GM12878 (cell line): Measurements from ENCODE around the gene SEC62. TPM values are rescaled to one million over a fixed set of nuclear protein-coding genes. Genes with fewer than 3 reads are reported as not detected.

Experiments used
- ATAC-seq: fragments of 200-7000 bp; cut with Tn5 transposase; 3 replicates; pipeline ENCODE4 v1.9.1; 2020; ENCODE audit warnings: mild to moderate bottlenecking, moderate library complexity
- BruUV-seq: library from RNA; stranded (reverse); fragments of 400-500 nt; replicated peaks from 2 replicates; lab custom pipeline; 2021; lab: Mats Ljungman, UMichigan
- CTCF ChIA-PET: fragments of 300-600 bp; sonication (Branson Sonifier 250); formaldehyde crosslinking; extraction: SDS; loops from one replicate; lab custom pipeline; 2021; ENCODE audit warnings: inconsistent platforms; lab: Yijun Ruan, JAX
- POLR2A ChIA-PET: fragments of 350-600 bp; formaldehyde crosslinking; extraction: SDS; loops from one replicate; lab custom pipeline; 2021; ENCODE audit warnings: inconsistent platforms; lab: Charles Lee
- RAD21 ChIA-PET: fragments of 300-600 bp; sonication (Branson Sonifier 250); formaldehyde crosslinking; loops from one replicate; lab custom pipeline; 2023; ENCODE audit warnings: antibody characterized with exemption; ENCODE audit not compliant: unreplicated experiment; lab: Charles Lee
- SMC1A ChIA-PET: fragments of 300-600 bp; sonication (Branson Sonifier 250); formaldehyde crosslinking; loops from one replicate; lab custom pipeline; 2023; ENCODE audit not compliant: unreplicated experiment, uncharacterized antibody; lab: Charles Lee
- DNase-seq: peaks from one replicate; pipeline ENCODE4 v3.0.0-alpha.2; 2011; ENCODE audit warnings: low read depth, low spot score
- FAIRE-seq: peaks from 3 replicates; lab custom pipeline; 2011; peaks lifted over from hg19 to GRCh38; lab: Jason Lieb, UNC
- H2AFZ ChIP-seq: 2 replicates; pipeline ENCODE4 v1.6.0; 2011; ENCODE audit warnings: low read depth, low read length, control low read depth; ENCODE audit not compliant: control insufficient read depth
- H3K27ac ChIP-seq: 2 replicates; pipeline ENCODE4 v1.5.1; 2011; ENCODE audit warnings: control low read depth; ENCODE audit not compliant: control insufficient read depth, insufficient read depth
- H3K27me3 ChIP-seq, 2 experiments: replicated peaks in 1 of 2; 2 replicates each; pipeline versions ENCODE4 v1.6.0 to v1.6.1; 2011; ENCODE audit warnings: low read length in 1 of 2; ENCODE audit not compliant: control insufficient read depth in 2 of 2, insufficient read depth in 2 of 2
- H3K36me3 ChIP-seq, 2 experiments: 2 replicates each; pipeline ENCODE4 v1.5.1; 2011; ENCODE audit warnings: low read length in 1 of 2; ENCODE audit not compliant: control insufficient read depth in 2 of 2, insufficient read depth in 2 of 2
- H3K4me1 ChIP-seq: 2 replicates; pipeline ENCODE4 v1.6.1; 2011; ENCODE audit warnings: mild to moderate bottlenecking, low read length, moderate library complexity, mixed read lengths; ENCODE audit not compliant: control insufficient read depth, insufficient read depth
- H3K4me2 ChIP-seq: 2 replicates; pipeline ENCODE4 v1.6.0; 2011; ENCODE audit warnings: control low read depth; ENCODE audit not compliant: control insufficient read depth, insufficient read depth
- H3K4me3 ChIP-seq: fragments of 200-600 bp; sonication (generic); 2 replicates; pipeline ENCODE4 v1.5.1; 2016
- H3K79me2 ChIP-seq: 2 replicates; pipeline ENCODE4 v1.6.0; 2011; ENCODE audit warnings: low read length; ENCODE audit not compliant: control insufficient read depth, insufficient read depth
- H3K9ac ChIP-seq: 2 replicates; pipeline ENCODE4 v1.8.0; 2011; ENCODE audit warnings: low read length, control low read depth, mixed read lengths; ENCODE audit not compliant: control insufficient read depth, insufficient read depth
- H3K9me3 ChIP-seq: replicated peaks from 3 replicates; pipeline ENCODE4 v1.5.1; 2011; ENCODE audit warnings: mild to moderate bottlenecking, low read length; ENCODE audit not compliant: control insufficient read depth, insufficient read depth
- H4K20me1 ChIP-seq: 2 replicates; pipeline ENCODE4 v1.6.0; 2011; ENCODE audit not compliant: control insufficient read depth, insufficient read depth
- BACH1 ChIP-seq: fragments of 450-650 bp; IDR thresholded peaks from 2 replicates; pipeline ENCODE4 v1.6.1; 2017; ENCODE audit warnings: mild to moderate bottlenecking, borderline replicate concordance
- BCLAF1 ChIP-seq: fragments of 450-650 bp; IDR thresholded peaks from 2 replicates; pipeline ENCODE4 v1.6.1; 2017; ENCODE audit warnings: antibody characterized with exemption, mild to moderate bottlenecking, moderate library complexity
- CBFB ChIP-seq: IDR thresholded peaks from 2 replicates; pipeline ENCODE4 v1.6.1; 2016; ENCODE audit warnings: antibody characterized with exemption, low read depth
- CTCF ChIP-seq, 3 experiments: IDR thresholded peaks in 2 of 3; conservative IDR thresholded peaks in 1 of 3; 2 replicates each; pipeline ENCODE4 v1.5.1; 2011; ENCODE audit warnings: low read depth in 3 of 3, low read length in 3 of 3, mild to moderate bottlenecking in 3 of 3, control low read depth in 2 of 3, moderate library complexity in 2 of 3, inconsistent platforms in 1 of 3, mixed read lengths in 1 of 3; ENCODE audit not compliant: control insufficient read depth in 2 of 3, insufficient read depth in 1 of 3; ENCODE audit errors: extremely low read depth in 1 of 3
- EED ChIP-seq: sonication (generic); IDR thresholded peaks from 2 replicates; pipeline ENCODE4 v1.6.1; 2016; ENCODE audit warnings: antibody characterized with exemption, low read depth
- ESRRA ChIP-seq: IDR thresholded peaks from 2 replicates; pipeline ENCODE4 v1.6.1; 2012; ENCODE audit warnings: mild to moderate bottlenecking, low read length, improper control_type of control experiment
- FOXM1 ChIP-seq: IDR thresholded peaks from 2 replicates; pipeline ENCODE4 v1.6.1; 2012; ENCODE audit warnings: low read depth, mild to moderate bottlenecking, inconsistent platforms, low read length, moderate library complexity
- GABPA ChIP-seq: IDR thresholded peaks from 2 replicates; pipeline ENCODE4 v1.6.1; 2014; ENCODE audit warnings: antibody characterized with exemption, low read depth, mild to moderate bottlenecking, inconsistent platforms
- HDGF ChIP-seq: fragments of 450-650 bp; IDR thresholded peaks from 2 replicates; pipeline ENCODE4 v1.6.1; 2016; ENCODE audit warnings: antibody characterized with exemption
- MTA2 ChIP-seq: fragments of 450-650 bp; IDR thresholded peaks from 2 replicates; pipeline ENCODE4 v1.6.1; 2016; ENCODE audit warnings: low read depth, mild to moderate bottlenecking, moderate library complexity
- MYC ChIP-seq: IDR thresholded peaks from 2 replicates; pipeline ENCODE4 v1.6.1; 2011; ENCODE audit warnings: mild to moderate bottlenecking, low read length, moderate library complexity, inconsistent platforms; ENCODE audit not compliant: insufficient read depth, insufficient replicate concordance, insufficient read length, severe bottlenecking
- PAX5 ChIP-seq: IDR thresholded peaks from 2 replicates; pipeline ENCODE4 v1.6.1; 2011; ENCODE audit warnings: low read depth, low read length, borderline replicate concordance
- POLR2A ChIP-seq: IDR thresholded peaks from 2 replicates; pipeline ENCODE4 v1.6.1; 2011; ENCODE audit warnings: low read depth, mild to moderate bottlenecking, low read length
- RAD21 ChIP-seq: IDR thresholded peaks from 2 replicates; pipeline ENCODE4 v1.6.1; 2011; ENCODE audit warnings: mild to moderate bottlenecking, low read depth, low read length, moderate library complexity; ENCODE audit not compliant: insufficient read depth
- RCOR1 ChIP-seq: conservative IDR thresholded peaks from 2 replicates; pipeline ENCODE4 v1.6.1; 2012; ENCODE audit warnings: low read depth, low read length, improper control_type of control experiment
- RUNX3 ChIP-seq: IDR thresholded peaks from 2 replicates; pipeline ENCODE4 v1.6.1; 2012; ENCODE audit warnings: low read length, inconsistent platforms
- SMAD1 ChIP-seq: fragments of 450-650 bp; IDR thresholded peaks from 2 replicates; pipeline ENCODE4 v1.6.1; 2018; ENCODE audit warnings: mild to moderate bottlenecking, low read depth; ENCODE audit not compliant: partially characterized antibody
- SPI1 ChIP-seq: IDR thresholded peaks from 2 replicates; pipeline ENCODE4 v1.6.1; 2011; ENCODE audit warnings: low read depth, mild to moderate bottlenecking, low read length, moderate library complexity, borderline replicate concordance; ENCODE audit not compliant: insufficient read depth
- TAF1 ChIP-seq: IDR thresholded peaks from 2 replicates; pipeline ENCODE4 v1.6.1; 2011; ENCODE audit warnings: mild to moderate bottlenecking, low read depth, low read length, borderline replicate concordance
- WGBS: methylation state at CpG from one replicate; pipeline ENCODE4 v1.1.6; 2016; ENCODE audit warnings: low lambda C conversion rate; ENCODE audit not compliant: insufficient replicate concordance, insufficient coverage; ENCODE audit errors: missing lambda C conversion rate; 5-methylcytosine and 5-hydroxymethylcytosine counted together
- in situ Hi-C: fragments of 300-500 bp; cut with MboI; formaldehyde crosslinking; loops from 9 replicates; pipeline ENCODE4 v1.14.3; 2018; ENCODE audit warnings: mixed read lengths
- intact Hi-C: fragments of 100-400 bp; cut with micrococcal nuclease; formaldehyde crosslinking; loops from one replicate; pipeline ENCODE4 v1.14.2; 2022; ENCODE audit not compliant: unreplicated experiment
- polyA plus RNA-seq, 11 experiments: library from polyadenylated mRNA; depleted of rRNA in 4 of 11; unstranded in 6 of 11; stranded (reverse) in 5 of 11; fragments of >200 nt; fragmentation: Nextera tagmentation in 4 of 11; fragmentation: Illumina TruSeq in 1 of 11; extraction: Ambion mirVana in 4 of 11; extraction: Trizol in 1 of 11; gene quantifications; 1 replicate in 1 of 11; 2 replicates in 10 of 11; pipeline versions ENCODE4 v1.2.1 to v1.2.3, GENCODE V29; 2011 to 2016; ENCODE audit warnings: inconsistent platforms in 2 of 11, missing spikeins in 2 of 11, low read depth in 1 of 11
- total RNA-seq, 4 experiments: library from RNA; depleted of rRNA in 3 of 4; stranded (reverse); fragments of >200 nt in 3 of 4; fragmentation: Illumina TruSeq in 1 of 4; extraction: Trizol in 1 of 4; gene quantifications; 2 replicates each; pipeline versions ENCODE4 v1.2.1 to v1.2.3, GENCODE V29; 2013 to 2021

Gene SEC62
- total and polyA plus RNA-seq, 10 of the 15 experiments (the other 5 are each of a cell fraction or from before 2014, with no cell fraction given): 25.6 to 270 (median 94.8) TPM

GRCh38 chr3:170038434-170039110, 72.0 kb downstream of the SEC62 start:
- intact Hi-C loops (loop anchor here (5.0 kb wide), 1 partner anchor 276 kb away; no protein-coding TSS in a partner anchor), in situ Hi-C loops (loop anchor here (25.0 kb wide), 1 partner anchor 901 kb away; no protein-coding TSS in a partner anchor)
- H3K4me2 ChIP-seq: peak overlapping the region; percentile 76
- TF ChIP-seq EED: peak; percentile 46; the same call in 1 of the 2 replicates
- peak in 2 of 3 experiments; percentile 23 to 33; a peak in 1 of 6 replicates for TF ChIP-seq CTCF (IDR thresholded peaks at IDR 0.05 in 2 of 3, conservative IDR thresholded peaks at IDR 0.05 in 1 of 3; ENCODE audit: control insufficient read depth in 2 of 3, extremely low read depth in 1 of 3, insufficient read depth in 1 of 3, low read depth in 3 of 3, low read length in 3 of 3)
- TF ChIP-seq TAF1: 0 out of 2 replicates have a peak, but pooled peaks have one; percentile 8
- TF ChIP-seq HDGF: no peak
- TF ChIP-seq SMAD1: no peak
- peak; percentile 19; the same call in 1 of the 2 replicates for TF ChIP-seq RUNX3
- no peak for TF ChIP-seq BACH1
- TF ChIP-seq MTA2: no peak
- peak; percentile 46 for TF ChIP-seq POLR2A
- TF ChIP-seq SPI1: peak; percentile 59; the same call in 1 of the 2 replicates
- TF ChIP-seq GABPA: no peak
- TF ChIP-seq PAX5: no peak
- TF ChIP-seq CBFB: no peak
- TF ChIP-seq ESRRA: no peak
- no peak for TF ChIP-seq BCLAF1
- no peak for TF ChIP-seq RCOR1
- TF ChIP-seq RAD21: 0 out of 2 replicates have a peak, but pooled peaks have one; percentile 5
- TF ChIP-seq FOXM1: no peak
- no peak for TF ChIP-seq MYC
- peak overlapping the region; percentile 88 for H3K27ac ChIP-seq
- peaks cover 45% of the 10 kb centered on the region for H3K79me2 ChIP-seq
- RAD21 ChIA-PET: no interaction called here
- ATAC-seq (peak; percentile 15; the same call in 2 of the 3 replicates), FAIRE-seq (no peak), DNase-seq (no peak)
- H4K20me1 ChIP-seq: no peaks in the 10 kb centered on the region
- no peaks in the 10 kb centered on the region; a peak in 2 of 4 replicates for H3K27me3 ChIP-seq
- POLR2A ChIA-PET: interaction anchor here (1.6 kb wide), 1 partner anchor 15 kb away, joined by 4 read pairs; no protein-coding TSS in a partner anchor
- peak overlapping the region; percentile 76 for H3K9ac ChIP-seq
- peaks cover 15% of the 10 kb centered on the region for H3K4me1 ChIP-seq
- H2AFZ ChIP-seq: peak overlapping the region; percentile 56
- peak overlapping the region; percentile 87 for H3K4me3 ChIP-seq
- CTCF ChIA-PET: interaction anchor here (0.7 to 1.1 kb wide), 2 partner anchors 16 to 94 kb away, joined by 4 to 6 read pairs; no protein-coding TSS in a partner anchor
- under 1% methylated on average over 51 of the region's 51 CpGs for WGBS
- SMC1A ChIA-PET: no interaction called here
- H3K9me3 ChIP-seq: no peaks in the 10 kb centered on the region
- no TSS peak for BruUV-seq
- no peaks in the 10 kb centered on the region for H3K36me3 ChIP-seq
